Karpas-422 (cell line): Measurements from ENCODE around the gene OBP2A. TPM values are rescaled to one million over a fixed set of nuclear protein-coding genes. Genes with fewer than 3 reads are reported as not detected.

Experiments used
- DNase-seq: peaks from one replicate; pipeline ENCODE4 v3.0.0-alpha.2; 2015
- H2AFZ ChIP-seq: fragments of 200-600 bp; sonication (generic); 2 replicates; pipeline ENCODE4 v1.6.1; 2014; ENCODE audit warnings: antibody characterized with exemption, low read length, mixed read lengths
- H3K27ac ChIP-seq: fragments of 200-600 bp; sonication (generic); 2 replicates; pipeline ENCODE4 v1.5.1; 2014; ENCODE audit warnings: mild to moderate bottlenecking, low read length, moderate library complexity
- H3K27me3 ChIP-seq: fragments of 200-600 bp; sonication (generic); 2 replicates; pipeline ENCODE4 v1.6.1; 2014; ENCODE audit warnings: low read length, mixed read lengths
- H3K36me3 ChIP-seq: fragments of 200-600 bp; sonication (generic); 2 replicates; pipeline ENCODE4 v1.6.1; 2014; ENCODE audit warnings: low read length, mixed read lengths; ENCODE audit not compliant: insufficient read depth
- H3K4me1 ChIP-seq: fragments of 200-600 bp; sonication (generic); 2 replicates; pipeline ENCODE4 v1.6.1; 2014; ENCODE audit warnings: mild to moderate bottlenecking, low read length, mixed read lengths
- H3K4me2 ChIP-seq: fragments of 200-600 bp; sonication (generic); 2 replicates; pipeline ENCODE4 v1.6.1; 2014; ENCODE audit warnings: low read length, low read depth, mild to moderate bottlenecking; ENCODE audit not compliant: poor library complexity, severe bottlenecking
- H3K4me3 ChIP-seq: fragments of 200-600 bp; sonication (generic); 2 replicates; pipeline ENCODE4 v1.5.1; 2014; ENCODE audit warnings: mild to moderate bottlenecking, antibody characterized with exemption, low read length, mixed read lengths
- H3K79me2 ChIP-seq: fragments of 200-600 bp; sonication (generic); 2 replicates; pipeline ENCODE4 v1.6.1; 2014; ENCODE audit warnings: mild to moderate bottlenecking, low read length, mixed read lengths
- H3K9ac ChIP-seq: fragments of 200-600 bp; sonication (generic); 2 replicates; pipeline ENCODE4 v1.6.0; 2014; ENCODE audit warnings: low read length
- H3K9me2 ChIP-seq: fragments of 200-600 bp; sonication (generic), shearing (Covaris generic); replicated peaks from 2 replicates; pipeline ENCODE4 v1.6.0; 2014; ENCODE audit warnings: mild to moderate bottlenecking, low read length, moderate library complexity; ENCODE audit not compliant: insufficient read depth
- H3K9me3 ChIP-seq: fragments of 300-700, 200-600 bp; sonication (generic); 2 replicates; pipeline ENCODE4 v1.6.1; 2014; ENCODE audit warnings: low read length, mixed read lengths
- H4K20me1 ChIP-seq: fragments of 200-600 bp; sonication (generic); 2 replicates; pipeline ENCODE4 v1.6.1; 2014; ENCODE audit warnings: mild to moderate bottlenecking, antibody characterized with exemption, low read length, low read depth; ENCODE audit not compliant: insufficient read depth
- total RNA-seq: library from RNA; depleted of rRNA; stranded (reverse); fragments of >200 nt; shearing (Covaris generic); gene quantifications from 2 replicates; pipeline ENCODE4 v1.2.3, GENCODE V29; 2014; ENCODE audit warnings: low replicate concordance

Gene OBP2A
- total RNA-seq, 1 experiment from 2014 or later, result not detected

DNA sequence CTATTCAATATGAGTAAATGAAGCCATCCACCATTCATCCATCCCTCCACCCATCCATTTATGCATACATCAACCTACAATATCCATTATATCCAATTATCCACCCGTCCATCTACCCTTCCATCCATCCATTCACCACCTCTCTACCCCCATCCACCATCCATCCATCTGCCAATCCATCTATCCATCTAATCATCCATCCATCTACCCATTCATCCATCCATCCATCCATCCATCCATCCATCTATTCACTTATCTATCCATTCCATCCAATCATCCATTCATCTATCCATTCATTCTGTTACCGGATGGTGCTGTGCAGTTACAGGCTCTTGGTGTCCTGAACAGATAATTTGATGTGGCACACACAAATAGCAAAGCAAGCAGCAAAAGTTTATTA lies 26.3 kb downstream of the OBP2A start:
- Histone ChIP-seq H3K9me2 (no peaks in the 10 kb centered on the region), H3K36me3 (no peaks in the 10 kb centered on the region), H3K79me2 (no peaks in the 10 kb centered on the region), H3K4me3 (no peak overlapping the region), H3K27me3 (no peaks in the 10 kb centered on the region), H2AFZ (no peak overlapping the region), H3K4me1 (no peaks in the 10 kb centered on the region), H4K20me1 (no peaks in the 10 kb centered on the region), H3K9me3 (no peaks in the 10 kb centered on the region), H3K4me2 (no peak overlapping the region), H3K27ac (no peak overlapping the region), H3K9ac (no peak overlapping the region)
- no peak for DNase-seq

DNA sequence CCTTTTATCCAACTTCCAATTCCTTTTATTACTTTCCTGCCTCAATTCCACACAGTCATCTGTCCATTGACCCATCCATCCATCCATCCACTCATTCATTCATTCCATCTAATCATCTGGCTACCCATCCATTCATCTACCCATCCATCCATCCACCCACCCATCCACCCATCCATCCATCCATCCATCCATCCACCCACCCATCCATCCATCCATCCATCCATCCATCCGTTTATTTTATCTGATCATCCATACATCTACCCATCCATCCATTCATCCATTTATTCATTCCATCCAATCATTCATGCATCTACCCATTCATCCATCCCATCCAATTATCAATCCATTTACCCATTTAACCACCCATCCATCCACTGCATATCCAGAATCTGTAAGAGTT lies 27.2 kb downstream of the OBP2A start:
- Histone ChIP-seq H3K4me1 (no peaks in the 10 kb centered on the region), H3K4me3 (no peak overlapping the region), H2AFZ (no peak overlapping the region), H3K27me3 (no peaks in the 10 kb centered on the region), H3K36me3 (no peaks in the 10 kb centered on the region), H3K9ac (no peak overlapping the region), H3K9me3 (no peaks in the 10 kb centered on the region), H3K9me2 (no peaks in the 10 kb centered on the region), H3K79me2 (no peaks in the 10 kb centered on the region), H4K20me1 (no peaks in the 10 kb centered on the region), H3K27ac (no peak overlapping the region), H3K4me2 (no peak overlapping the region)
- DNase-seq, result no peak

DNA sequence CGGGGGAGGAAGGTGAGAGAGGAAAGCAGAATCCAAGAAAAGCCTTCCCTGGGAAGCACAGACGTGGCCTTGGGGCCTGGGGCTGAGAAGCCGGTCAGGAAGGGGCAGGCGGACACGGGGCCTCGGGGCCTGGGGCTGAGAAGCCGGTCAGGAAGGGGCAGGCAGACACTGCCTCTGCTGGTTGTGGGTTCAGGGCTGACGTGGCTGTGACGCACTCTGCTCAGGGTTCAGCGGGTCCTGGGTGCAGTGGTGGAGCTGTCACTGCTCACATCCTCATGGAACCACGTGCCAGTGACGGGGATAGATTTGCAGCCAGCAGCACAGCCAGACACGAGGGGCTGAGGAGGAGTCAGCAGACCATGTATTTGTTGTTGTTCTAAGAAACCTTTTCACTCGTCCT lies 28.4 kb downstream of the OBP2A start:
- no peaks in the 10 kb centered on the region for H4K20me1 ChIP-seq
- no peak overlapping the region for H3K4me2 ChIP-seq

DNA sequence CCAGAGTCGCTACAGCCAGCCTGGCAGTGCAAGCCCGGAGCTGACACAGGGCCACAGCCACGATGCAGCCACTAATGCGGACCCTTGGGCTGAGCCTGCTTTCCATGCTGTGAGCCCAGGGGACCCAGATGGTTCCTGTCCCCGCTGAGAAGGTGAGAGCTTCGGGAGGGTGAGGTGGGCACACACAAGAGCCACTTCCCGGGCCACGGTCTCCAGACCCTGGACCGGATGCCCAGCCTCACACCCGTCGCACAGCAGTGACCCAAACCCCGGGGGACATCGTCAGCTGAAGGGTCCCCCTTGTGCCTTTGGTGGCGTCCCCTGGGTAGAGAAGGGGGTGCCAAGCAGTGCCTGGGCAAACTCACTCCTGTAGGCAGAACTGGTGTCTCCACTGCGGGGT lies 29.0 kb downstream of the OBP2A start:
- no peak overlapping the region for H2AFZ ChIP-seq
- H3K9me3 ChIP-seq, result no peaks in the 10 kb centered on the region
- H3K4me3 ChIP-seq, result no peak overlapping the region
- H3K9me2 ChIP-seq, result no peaks in the 10 kb centered on the region
- no peak overlapping the region for H3K27ac ChIP-seq
- no peaks in the 10 kb centered on the region for H3K79me2 ChIP-seq
- H3K27me3 ChIP-seq, result no peaks in the 10 kb centered on the region
- H3K9ac ChIP-seq, result no peak overlapping the region
- H3K4me1 ChIP-seq, result no peaks in the 10 kb centered on the region
- no peaks in the 10 kb centered on the region for H4K20me1 ChIP-seq
- no peak overlapping the region for H3K4me2 ChIP-seq
- no peaks in the 10 kb centered on the region for H3K36me3 ChIP-seq
- DNase-seq, result no peak

More for the DNA sequence above, 28.4 kb downstream of the OBP2A start:
- Histone ChIP-seq H3K36me3 (no peaks in the 10 kb centered on the region), H3K27ac (no peak overlapping the region), H3K4me3 (no peak overlapping the region), H3K9me3 (no peaks in the 10 kb centered on the region), H3K4me1 (no peaks in the 10 kb centered on the region), H2AFZ (no peak overlapping the region), H3K27me3 (no peaks in the 10 kb centered on the region), H3K9me2 (no peaks in the 10 kb centered on the region), H3K79me2 (no peaks in the 10 kb centered on the region), H3K9ac (no peak overlapping the region)
- DNase-seq, result no peak

DNA sequence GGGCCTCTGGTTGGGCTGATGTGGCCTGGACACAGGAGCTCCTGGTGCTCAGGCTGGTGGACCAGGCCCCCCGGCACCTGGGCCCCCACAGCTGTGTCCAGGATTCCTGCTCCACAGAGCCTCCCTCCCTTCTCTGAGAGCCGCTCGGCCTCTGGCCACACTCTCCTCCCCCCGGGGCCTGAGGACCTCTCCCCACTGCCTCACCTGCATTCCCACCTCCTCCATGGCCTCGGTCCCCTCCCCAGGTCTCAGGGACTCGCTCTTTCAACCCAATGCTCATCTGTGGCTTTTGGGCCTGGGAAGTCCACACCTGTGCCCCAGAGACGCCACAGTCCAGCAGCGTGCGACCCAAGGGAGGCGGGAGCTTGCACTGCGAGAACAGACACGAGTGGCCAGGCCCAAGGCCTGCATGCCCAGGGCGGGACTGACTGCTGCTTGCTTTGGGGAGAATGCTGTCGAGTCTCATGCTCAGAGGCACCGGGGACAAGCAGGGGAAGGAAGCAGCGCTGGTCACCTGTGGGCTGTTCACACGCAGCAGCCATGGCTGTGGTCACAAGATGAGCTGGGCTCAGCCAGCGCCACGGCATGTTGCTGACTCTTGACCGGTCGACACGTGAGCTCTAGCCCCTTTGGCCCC lies 30.2 kb downstream of the OBP2A start:
- no peak overlapping the region for H3K4me2 ChIP-seq
- H3K36me3 ChIP-seq, result no peaks in the 10 kb centered on the region
- H3K4me1 ChIP-seq, result no peaks in the 10 kb centered on the region
- no peaks in the 10 kb centered on the region for H4K20me1 ChIP-seq
- DNase-seq, result no peak
- no peak overlapping the region for H2AFZ ChIP-seq
- no peaks in the 10 kb centered on the region for H3K79me2 ChIP-seq
- H3K27me3 ChIP-seq, result no peaks in the 10 kb centered on the region
- H3K9me2 ChIP-seq, result no peaks in the 10 kb centered on the region
- H3K9me3 ChIP-seq, result no peaks in the 10 kb centered on the region
- no peak overlapping the region for H3K9ac ChIP-seq
- no peak overlapping the region for H3K4me3 ChIP-seq
- no peak overlapping the region for H3K27ac ChIP-seq

DNA sequence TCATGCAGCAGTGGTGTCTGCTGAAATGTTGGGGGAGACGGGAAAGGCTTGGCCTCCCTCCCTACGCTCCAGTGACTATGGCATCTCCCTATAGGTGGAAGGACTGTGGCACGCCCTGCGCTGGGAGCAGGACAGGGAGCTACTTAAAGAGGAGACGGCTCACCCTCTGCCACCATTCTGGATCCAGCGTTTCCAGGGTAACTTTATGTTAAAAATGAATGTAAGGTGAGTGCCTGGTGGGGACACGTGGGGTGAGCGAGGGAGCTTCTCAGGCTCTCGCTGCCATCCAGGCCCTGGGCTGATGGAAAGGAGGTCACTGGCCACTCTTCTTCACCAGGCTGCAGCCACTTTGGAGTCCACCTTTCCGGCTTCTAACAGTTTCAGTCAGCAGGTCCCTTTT lies 31.3 kb downstream of the OBP2A start:
- Histone ChIP-seq H3K27ac (no peak overlapping the region), H3K4me2 (no peak overlapping the region), H3K9me3 (no peaks in the 10 kb centered on the region), H3K9me2 (no peaks in the 10 kb centered on the region), H3K79me2 (no peaks in the 10 kb centered on the region), H3K36me3 (no peaks in the 10 kb centered on the region), H3K27me3 (no peaks in the 10 kb centered on the region), H3K4me3 (no peak overlapping the region), H4K20me1 (no peaks in the 10 kb centered on the region), H2AFZ (no peak overlapping the region), H3K4me1 (no peaks in the 10 kb centered on the region), H3K9ac (no peak overlapping the region)
- no peak for DNase-seq

DNA sequence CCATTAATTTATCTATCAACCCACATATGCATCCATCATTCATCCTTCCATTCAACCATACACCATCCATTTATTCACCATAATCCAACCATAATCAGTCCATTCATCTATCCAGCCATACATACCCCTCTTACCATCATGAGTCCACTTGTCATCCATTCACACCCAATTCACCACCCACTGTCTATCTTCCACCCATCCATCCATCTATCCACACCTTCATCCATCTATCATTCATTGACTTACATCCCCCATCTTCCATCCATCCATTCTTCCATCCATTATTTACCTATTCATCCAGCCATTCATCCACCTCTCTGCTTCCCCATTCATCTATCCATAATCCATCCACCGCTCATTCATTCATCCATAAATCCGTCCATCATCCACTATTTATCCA lies 33.4 kb downstream of the OBP2A start:
- Histone ChIP-seq H3K9me3 (no peaks in the 10 kb centered on the region), H3K9ac (no peak overlapping the region), H4K20me1 (no peaks in the 10 kb centered on the region), H3K79me2 (no peaks in the 10 kb centered on the region), H3K4me2 (no peak overlapping the region), H3K4me3 (no peak overlapping the region), H3K36me3 (no peaks in the 10 kb centered on the region), H2AFZ (no peak overlapping the region), H3K4me1 (no peaks in the 10 kb centered on the region), H3K27me3 (no peaks in the 10 kb centered on the region), H3K9me2 (no peaks in the 10 kb centered on the region), H3K27ac (no peak overlapping the region)
- no peak for DNase-seq

DNA sequence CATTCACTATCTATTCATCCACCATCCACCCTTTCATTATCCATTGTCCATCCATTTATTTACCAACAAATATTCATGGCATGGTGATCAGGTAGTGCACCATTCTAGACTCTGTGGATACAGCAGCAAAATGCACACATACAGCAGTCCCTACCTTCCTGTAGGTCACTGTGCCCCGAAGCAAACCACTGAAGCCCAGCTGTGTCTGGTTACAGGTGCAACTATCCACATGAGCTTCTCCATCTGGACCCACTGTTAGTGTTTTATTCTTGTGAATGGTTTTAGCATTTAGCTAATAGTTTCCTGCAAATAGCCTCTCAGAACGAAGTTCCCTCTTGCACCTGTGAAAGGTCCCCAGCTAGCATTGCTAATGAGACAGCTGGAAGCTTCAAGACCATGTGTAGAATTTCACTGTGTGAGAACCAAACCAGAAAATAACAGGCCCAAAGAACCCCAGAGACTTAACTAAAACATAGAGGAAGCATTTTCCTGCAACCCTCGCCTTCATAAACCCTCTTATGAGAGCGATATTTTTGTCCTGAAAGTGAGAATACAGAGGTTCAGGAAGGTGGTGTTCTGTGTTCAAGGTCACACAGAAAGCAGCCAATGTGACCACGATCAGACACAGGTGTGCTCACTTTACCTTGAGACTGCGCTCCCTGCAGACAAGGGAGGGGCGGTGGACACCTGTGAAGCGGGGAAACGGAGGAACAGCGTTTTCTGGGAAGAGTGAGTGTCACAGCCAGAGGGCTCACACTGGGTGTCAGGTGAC lies 34.1 kb downstream of the OBP2A start:
- Histone ChIP-seq H3K9me2 (no peaks in the 10 kb centered on the region), H3K4me2 (no peak overlapping the region), H3K4me3 (no peak overlapping the region), H3K9ac (no peak overlapping the region), H3K4me1 (no peaks in the 10 kb centered on the region), H3K27ac (no peak overlapping the region), H3K79me2 (no peaks in the 10 kb centered on the region), H3K36me3 (no peaks in the 10 kb centered on the region), H3K27me3 (no peaks in the 10 kb centered on the region), H3K9me3 (no peaks in the 10 kb centered on the region), H4K20me1 (no peaks in the 10 kb centered on the region), H2AFZ (no peak overlapping the region)
- DNase-seq, result no peak
